OCI-LY1 (cell line): Measurements from ENCODE around the gene MPPED2.

Experiments
- H2AFZ ChIP-seq: fragments of 200-600 bp; sonication (generic), shearing (Covaris generic); 2 replicates; pipeline ENCODE4 v1.6.0; 2014; ENCODE audit warnings: antibody characterized with exemption, mild to moderate bottlenecking, low read length
- H3F3A ChIP-seq: fragments of 200-600 bp; sonication (generic), shearing (Covaris generic); 2 replicates; pipeline ENCODE4 v1.6.0; 2014; ENCODE audit warnings: mild to moderate bottlenecking, antibody characterized with exemption, low read length, moderate library complexity; ENCODE audit not compliant: insufficient read depth
- H3K27ac ChIP-seq: fragments of 200-600 bp; sonication (generic); 2 replicates; pipeline ENCODE4 v1.5.1; 2014; ENCODE audit warnings: low read length, mixed run types, mild to moderate bottlenecking, low read depth; ENCODE audit not compliant: poor library complexity, severe bottlenecking
- H3K27me3 ChIP-seq: fragments of 200-600 bp; sonication (generic); 2 replicates; pipeline ENCODE4 v1.6.0; 2014; ENCODE audit warnings: antibody characterized with exemption, mild to moderate bottlenecking, low read length, moderate library complexity; ENCODE audit not compliant: insufficient read depth
- H3K36me3 ChIP-seq: fragments of 200-600 bp; sonication (generic); 2 replicates; pipeline ENCODE4 v1.6.1; 2014; ENCODE audit warnings: mild to moderate bottlenecking, antibody characterized with exemption, low read length, moderate library complexity, mixed read lengths; ENCODE audit not compliant: insufficient read depth
- H3K4me1 ChIP-seq: fragments of 200-600 bp; sonication (generic); 2 replicates; pipeline ENCODE4 v1.5.1; 2014; ENCODE audit warnings: mild to moderate bottlenecking, low read length, moderate library complexity; ENCODE audit not compliant: insufficient read depth, severe bottlenecking
- H3K4me2 ChIP-seq: fragments of 200-600 bp; sonication (generic), shearing (Covaris generic); 2 replicates; pipeline ENCODE4 v1.6.1; 2014; ENCODE audit warnings: low read length
- H3K4me3 ChIP-seq: fragments of 200-600 bp; sonication (generic); 2 replicates; pipeline ENCODE4 v1.5.1; 2014; ENCODE audit warnings: low read length, low read depth, mild to moderate bottlenecking, mixed read lengths; ENCODE audit not compliant: poor library complexity, severe bottlenecking
- H3K79me2 ChIP-seq: fragments of 200-600 bp; shearing (Covaris generic); 2 replicates; pipeline ENCODE4 v1.6.1; 2016; ENCODE audit warnings: mixed run types, low read length, mixed read lengths; ENCODE audit not compliant: insufficient read depth
- H3K9ac ChIP-seq: fragments of 200-600 bp; sonication (generic), shearing (Covaris generic); 2 replicates; pipeline ENCODE4 v1.6.1; 2014; ENCODE audit warnings: mild to moderate bottlenecking, low read length, mixed read lengths
- H3K9me2 ChIP-seq: fragments of 200-600 bp; sonication (generic), shearing (Covaris generic); 2 replicates; pipeline ENCODE4 v1.6.1; 2014; ENCODE audit warnings: low read depth, mild to moderate bottlenecking, low read length, mixed read lengths
- H3K9me3 ChIP-seq: fragments of 200-600 bp; shearing (Covaris generic); 2 replicates; pipeline ENCODE4 v1.6.1; 2014; ENCODE audit warnings: low read length, mixed read lengths
- H4K20me1 ChIP-seq: fragments of 200-600 bp; sonication (generic), shearing (Covaris generic); 2 replicates; pipeline ENCODE4 v1.6.0; 2016; ENCODE audit warnings: mild to moderate bottlenecking, low read length; ENCODE audit not compliant: insufficient read depth
- CTCF ChIP-seq: fragments of 200-600 bp; sonication (generic), shearing (Covaris generic); IDR thresholded peaks from 2 replicates; pipeline ENCODE4 v1.5.1; 2017; ENCODE audit warnings: mild to moderate bottlenecking, antibody characterized with exemption, low read length, moderate library complexity, mixed read lengths
- EZH2 ChIP-seq: fragments of 200-600 bp; sonication (generic), shearing (Covaris generic); IDR thresholded peaks from 2 replicates; pipeline ENCODE4 v1.8.0; 2017; ENCODE audit warnings: borderline replicate concordance, mixed run types, mild to moderate bottlenecking, antibody characterized with exemption, low read length, moderate library complexity, mixed read lengths

MPPED2 gene

GRCh38 chr11:30608534-30608933 lies 22.4 kb upstream of the MPPED2 start:
- Histone ChIP-seq H3K36me3 (no peaks in the 10 kb centered on the region), H3K4me1 (no peaks in the 10 kb centered on the region), H3F3A (no peaks in the 10 kb centered on the region), H3K9me3 (no peaks in the 10 kb centered on the region), H2AFZ (no peak overlapping the region), H3K4me2 (no peak overlapping the region), H3K79me2 (no peaks in the 10 kb centered on the region), H3K9me2 (no peaks in the 10 kb centered on the region; the same call in 1 of the 2 replicates), H3K9ac (no peak overlapping the region), H3K27me3 (no peaks in the 10 kb centered on the region), H3K4me3 (no peak overlapping the region), H3K27ac (no peak overlapping the region), H4K20me1 (no peaks in the 10 kb centered on the region)
- TF ChIP-seq EZH2: no peak

- TF ChIP-seq CTCF: no peak
- no peak for TF ChIP-seq EZH2
These were observed 19.0 kb upstream of the MPPED2 start for GRCh38 chr11:30605036-30605605.

GRCh38 chr11:30603357-30603756 lies 17.2 kb upstream of the MPPED2 start:
- Histone ChIP-seq H3K27ac (no peak overlapping the region), H3K4me3 (no peak overlapping the region), H3K4me2 (no peak overlapping the region), H3K9me2 (no peaks in the 10 kb centered on the region), H3F3A (no peaks in the 10 kb centered on the region), H3K4me1 (no peaks in the 10 kb centered on the region), H2AFZ (no peak overlapping the region), H3K36me3 (no peaks in the 10 kb centered on the region), H3K9me3 (no peaks in the 10 kb centered on the region), H3K27me3 (no peaks in the 10 kb centered on the region), H4K20me1 (no peaks in the 10 kb centered on the region), H3K9ac (no peak overlapping the region), H3K79me2 (no peaks in the 10 kb centered on the region)
- TF ChIP-seq EZH2: no peak
- no peak for TF ChIP-seq CTCF

More at GRCh38 chr11:30605036-30605605, 19.0 kb upstream of the MPPED2 start:
- H3K4me1 ChIP-seq: no peaks in the 10 kb centered on the region
- no peaks in the 10 kb centered on the region for H3K9me3 ChIP-seq
- no peak overlapping the region for H3K27ac ChIP-seq
- H3K36me3 ChIP-seq: no peaks in the 10 kb centered on the region
- H4K20me1 ChIP-seq: no peaks in the 10 kb centered on the region
- H3K9ac ChIP-seq: no peak overlapping the region
- H3K4me3 ChIP-seq: no peak overlapping the region
- no peaks in the 10 kb centered on the region for H3K79me2 ChIP-seq
- no peaks in the 10 kb centered on the region for H3K27me3 ChIP-seq
- no peaks in the 10 kb centered on the region for H3K9me2 ChIP-seq
- H3K4me2 ChIP-seq: no peak overlapping the region
- H3F3A ChIP-seq: no peaks in the 10 kb centered on the region
- no peak overlapping the region for H2AFZ ChIP-seq

- H3K4me2 ChIP-seq: no peak overlapping the region
- H3K9me3 ChIP-seq: no peaks in the 10 kb centered on the region
- no peak for TF ChIP-seq EZH2
- no peak for TF ChIP-seq CTCF
- no peaks in the 10 kb centered on the region for H3K27me3 ChIP-seq
- no peaks in the 10 kb centered on the region for H3K79me2 ChIP-seq
- H3K27ac ChIP-seq: no peak overlapping the region
- H4K20me1 ChIP-seq: no peaks in the 10 kb centered on the region
- no peaks in the 10 kb centered on the region for H3K36me3 ChIP-seq
- no peak overlapping the region for H3K4me3 ChIP-seq
- H3K4me1 ChIP-seq: no peaks in the 10 kb centered on the region
- no peaks in the 10 kb centered on the region for H3K9me2 ChIP-seq
- H3F3A ChIP-seq: no peaks in the 10 kb centered on the region
- no peak overlapping the region for H3K9ac ChIP-seq
- H2AFZ ChIP-seq: no peak overlapping the region
These were observed 10.7 kb upstream of the MPPED2 start for GRCh38 chr11:30596832-30597231.
